GM21723 (cell line): ENCODE measurements around the gene MARVELD3.

ENCODE experiments used
- ATAC-seq: cut with Tn5 transposase; IDR thresholded peaks from one replicate; pipeline ENCODE4 v1.9.1; 2021; ENCODE audit warnings: mild to moderate bottlenecking, moderate library complexity; ENCODE audit not compliant: unreplicated experiment

The MARVELD3 gene

GRCh38 chr16:71618429-71618828 is 7.6 kb upstream of the MARVELD3 start:
- no peak for ATAC-seq

DNA sequence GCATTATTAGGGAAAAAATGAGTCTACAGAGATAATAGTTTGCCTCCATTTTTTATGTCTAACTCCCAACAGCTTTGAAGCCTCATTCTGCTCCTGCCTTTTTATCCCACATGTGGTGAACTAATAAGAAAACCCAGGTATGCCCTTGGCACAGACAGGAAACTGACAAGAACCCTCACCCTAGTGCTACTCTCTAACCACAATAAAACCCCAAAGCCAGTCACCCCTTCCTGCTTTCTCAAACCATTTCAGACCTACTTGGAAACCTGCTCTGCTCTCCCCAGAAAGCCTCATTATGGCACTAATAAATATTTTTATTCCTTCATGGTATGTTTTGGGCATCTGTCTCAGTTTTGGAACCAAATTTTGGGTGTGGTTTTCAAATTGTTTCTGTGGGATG is 3.9 kb upstream of the MARVELD3 start:
- ATAC-seq: no peak

DNA sequence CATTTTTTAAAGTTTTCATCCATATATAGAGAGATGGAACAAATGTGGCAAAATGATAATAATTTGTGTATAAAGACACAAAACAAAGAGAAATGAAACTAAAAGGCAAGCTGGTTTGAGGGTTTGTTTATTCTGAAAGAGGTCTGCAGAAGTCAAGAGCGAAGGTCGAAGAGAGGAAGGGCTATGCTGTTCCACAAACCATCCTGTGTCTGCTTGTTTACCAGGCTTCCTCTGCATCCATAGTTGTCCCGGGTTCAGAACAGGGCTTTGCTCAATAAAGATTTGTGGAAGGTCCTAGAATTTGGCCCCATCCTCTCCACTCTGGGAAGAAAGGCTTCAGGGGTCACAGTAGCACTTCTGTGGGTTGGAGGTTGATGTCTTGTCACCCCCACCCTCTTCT is 2.4 kb upstream of the MARVELD3 start:
- ATAC-seq: no peak

DNA sequence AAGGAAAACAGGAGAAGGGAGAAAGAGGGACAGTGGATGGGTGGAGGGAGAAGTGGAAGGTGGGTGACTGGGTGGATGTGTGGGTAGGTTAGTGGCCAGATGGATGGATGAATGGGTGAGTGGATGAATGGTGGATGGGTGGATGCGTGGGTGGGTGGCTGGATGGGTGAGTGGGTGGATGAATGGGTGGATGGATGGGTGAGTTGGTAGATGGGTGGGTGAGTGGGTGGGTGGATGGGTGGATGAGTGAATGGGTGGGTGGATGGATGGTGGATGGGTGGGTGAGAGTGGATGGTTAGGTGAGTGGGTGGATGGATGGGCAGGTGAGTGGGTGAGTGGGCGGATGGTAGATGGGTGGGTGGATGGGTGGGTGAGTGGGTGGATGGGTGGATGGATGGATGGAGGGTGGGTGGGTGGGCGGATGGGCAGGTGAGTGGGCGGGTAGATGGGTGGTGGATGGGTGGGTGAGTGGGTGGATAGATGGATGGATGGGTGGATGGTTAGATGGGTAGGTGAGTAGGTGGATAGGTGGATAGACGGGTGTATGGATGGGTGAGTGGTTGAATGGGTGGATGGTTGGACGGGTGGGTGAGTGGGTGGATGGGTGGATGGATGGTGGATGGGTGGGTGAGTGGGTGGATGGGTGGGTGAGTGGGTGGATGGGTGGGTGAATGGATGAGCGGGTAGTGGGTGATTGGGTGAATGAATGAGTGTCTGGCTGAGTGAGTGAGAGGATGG is 702 bp upstream of the MARVELD3 start:
- no peak for ATAC-seq

- ATAC-seq: no peak
Measured at GRCh38 chr16:71626858-71627213, 852 bp downstream of the MARVELD3 start.

DNA sequence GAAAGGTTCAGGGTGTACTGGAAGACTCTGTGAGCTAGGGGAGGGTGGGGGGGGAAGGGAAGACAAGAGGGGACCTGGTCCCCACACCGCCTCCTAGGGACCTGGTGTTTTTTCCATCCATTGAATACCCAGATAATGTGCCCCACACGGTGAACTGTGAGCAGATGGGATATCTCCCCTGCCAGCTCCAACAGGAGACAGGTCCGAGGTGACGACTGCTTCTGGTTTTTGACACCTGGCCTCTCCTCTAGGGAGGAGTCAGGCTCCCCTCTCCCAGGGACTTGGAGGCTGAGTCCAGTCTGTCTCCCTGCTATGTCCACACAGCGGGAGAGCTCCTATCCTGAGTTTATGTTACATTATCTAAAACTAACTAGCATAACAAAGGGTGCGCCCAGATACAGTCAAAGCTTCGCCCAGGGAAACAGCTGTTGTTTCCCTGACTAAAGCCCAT is 1.8 kb downstream of the MARVELD3 start:
- no peak for ATAC-seq

DNA sequence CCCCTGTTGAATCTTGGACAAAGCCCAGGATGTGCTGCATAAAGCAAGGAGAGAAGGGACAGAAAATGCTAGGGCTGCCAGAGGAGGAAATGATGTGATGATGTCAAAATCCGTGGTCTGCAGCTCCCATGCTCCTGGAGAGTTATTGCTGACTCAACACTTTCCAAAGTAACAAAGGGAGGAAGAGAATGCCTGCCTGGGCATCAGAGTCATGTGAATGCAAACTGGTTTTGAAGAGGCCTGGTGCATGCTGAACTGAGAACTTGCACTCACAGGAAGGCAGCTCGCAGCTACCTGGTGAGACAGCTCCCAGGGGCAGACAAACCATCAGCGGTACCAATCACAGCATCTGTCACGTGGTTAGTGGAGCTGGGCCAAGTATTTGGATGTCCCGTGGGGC is 2.8 kb downstream of the MARVELD3 start:
- ATAC-seq: no peak

GRCh38 chr16:71629278-71630016 is 3.5 kb downstream of the MARVELD3 start:
- ATAC-seq: no peak

GRCh38 chr16:71630808-71631207 is 4.8 kb downstream of the MARVELD3 start:
- ATAC-seq: no peak

DNA sequence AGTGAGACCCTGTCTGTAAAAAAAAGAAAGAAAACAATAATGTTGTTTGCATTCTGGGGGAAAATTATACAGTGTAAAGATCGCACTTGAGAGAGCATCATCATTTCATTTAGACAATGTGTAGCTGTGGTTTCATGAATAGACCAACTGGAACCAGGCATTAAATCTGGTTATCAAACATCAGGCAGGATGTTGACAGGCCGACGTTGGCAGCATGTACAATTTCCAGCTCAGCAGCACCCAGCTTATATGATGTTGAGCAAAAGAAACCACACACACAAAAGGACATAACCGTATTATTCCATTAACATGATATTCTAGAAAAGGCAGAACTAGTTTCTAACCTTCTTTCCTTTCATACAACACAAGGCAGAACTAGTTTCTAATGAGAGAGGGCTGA is 5.8 kb downstream of the MARVELD3 start:
- no peak for ATAC-seq

DNA sequence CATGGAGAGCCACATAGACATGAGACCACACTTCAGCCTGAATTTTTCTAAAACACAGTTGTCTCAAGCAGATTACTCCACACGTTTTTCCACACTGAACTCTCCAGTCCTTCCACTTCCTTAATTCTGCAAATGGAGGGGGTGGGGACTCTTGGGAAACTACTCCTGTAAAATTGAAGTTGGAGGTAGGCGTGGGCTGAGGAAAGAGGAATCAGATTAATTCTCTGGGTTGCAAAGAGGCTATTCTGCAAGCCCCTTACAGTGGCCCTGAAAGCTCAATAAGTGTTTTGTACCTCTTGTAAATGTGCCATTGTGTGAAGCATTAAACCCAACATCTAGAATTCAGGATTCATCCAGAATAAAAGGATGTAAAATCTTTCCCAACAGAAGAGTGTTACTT is 9.6 kb downstream of the MARVELD3 start:
- no peak for ATAC-seq

GRCh38 chr16:71637398-71637797 is 11.4 kb downstream of the MARVELD3 start:
- no peak for ATAC-seq

DNA sequence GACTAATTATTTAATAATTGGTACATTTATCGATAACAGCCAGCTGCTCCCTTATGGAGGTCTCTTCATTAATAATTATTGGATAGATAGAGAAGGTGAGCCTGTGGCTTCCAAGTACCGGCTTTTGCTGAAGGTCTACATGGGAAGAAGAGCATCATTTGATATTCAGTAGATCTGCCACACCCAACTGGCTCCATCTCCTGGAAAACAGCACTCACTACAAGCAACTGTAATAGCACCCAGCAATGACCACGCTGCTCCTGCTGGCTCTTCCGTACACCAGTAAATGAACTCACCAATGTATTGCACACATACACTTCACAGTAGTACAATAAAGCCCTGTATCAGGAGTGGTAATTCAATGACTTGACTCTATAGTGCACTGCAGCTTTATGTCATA is 19.5 kb downstream of the MARVELD3 start:
- no peak for ATAC-seq

GRCh38 chr16:71647391-71647790 is 21.4 kb downstream of the MARVELD3 start:
- ATAC-seq: no peak

DNA sequence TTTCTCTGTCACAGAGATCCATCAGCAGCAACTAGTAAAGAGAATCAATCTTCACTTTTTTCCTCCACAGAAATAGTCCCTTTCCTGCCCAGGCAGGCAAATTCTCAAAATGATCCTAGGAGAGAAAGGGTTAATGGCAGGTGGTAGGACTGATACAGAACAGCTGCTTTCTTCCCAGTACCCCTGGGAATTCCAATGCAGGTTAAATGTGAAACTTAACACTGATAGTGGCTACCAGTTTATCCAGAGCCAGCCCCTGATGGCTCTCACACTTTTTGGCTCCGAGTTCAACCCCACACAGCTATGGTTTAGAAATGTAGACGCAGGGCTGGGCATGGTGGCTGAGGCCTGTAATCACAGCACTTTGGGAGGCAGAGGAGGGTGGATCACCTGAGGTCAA is 22.2 kb downstream of the MARVELD3 start:
- ATAC-seq: no peak

GRCh38 chr16:71648921-71649320 is 22.9 kb downstream of the MARVELD3 start:
- no peak for ATAC-seq

- no peak for ATAC-seq
Measured at GRCh38 chr16:71649704-71650103, 23.7 kb downstream of the MARVELD3 start.

DNA sequence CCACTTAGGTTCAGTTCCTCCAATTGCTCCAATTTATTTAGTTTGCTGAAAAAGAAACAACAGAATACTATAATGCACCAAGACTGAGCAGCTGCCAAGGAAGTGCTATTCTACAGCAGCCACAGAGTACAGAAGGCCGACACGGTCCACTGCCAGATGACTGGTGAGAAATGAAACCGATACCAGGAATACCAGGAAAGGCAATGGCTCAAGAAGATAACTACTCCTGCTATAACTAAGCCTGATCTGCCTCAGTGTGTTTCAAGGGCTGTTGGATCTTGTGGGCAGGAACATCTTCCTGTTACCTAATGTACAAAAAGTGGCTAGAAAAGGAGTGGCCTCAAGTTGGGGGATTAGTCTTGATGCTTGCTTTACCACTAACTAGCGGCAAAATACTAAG is 32.8 kb downstream of the MARVELD3 start:
- no peak for ATAC-seq

- ATAC-seq: no peak
Measured at GRCh38 chr16:71659471-71659870, 33.5 kb downstream of the MARVELD3 start.

GRCh38 chr16:71666264-71666663 is 40.3 kb downstream of the MARVELD3 start:
- ATAC-seq: no peak

DNA sequence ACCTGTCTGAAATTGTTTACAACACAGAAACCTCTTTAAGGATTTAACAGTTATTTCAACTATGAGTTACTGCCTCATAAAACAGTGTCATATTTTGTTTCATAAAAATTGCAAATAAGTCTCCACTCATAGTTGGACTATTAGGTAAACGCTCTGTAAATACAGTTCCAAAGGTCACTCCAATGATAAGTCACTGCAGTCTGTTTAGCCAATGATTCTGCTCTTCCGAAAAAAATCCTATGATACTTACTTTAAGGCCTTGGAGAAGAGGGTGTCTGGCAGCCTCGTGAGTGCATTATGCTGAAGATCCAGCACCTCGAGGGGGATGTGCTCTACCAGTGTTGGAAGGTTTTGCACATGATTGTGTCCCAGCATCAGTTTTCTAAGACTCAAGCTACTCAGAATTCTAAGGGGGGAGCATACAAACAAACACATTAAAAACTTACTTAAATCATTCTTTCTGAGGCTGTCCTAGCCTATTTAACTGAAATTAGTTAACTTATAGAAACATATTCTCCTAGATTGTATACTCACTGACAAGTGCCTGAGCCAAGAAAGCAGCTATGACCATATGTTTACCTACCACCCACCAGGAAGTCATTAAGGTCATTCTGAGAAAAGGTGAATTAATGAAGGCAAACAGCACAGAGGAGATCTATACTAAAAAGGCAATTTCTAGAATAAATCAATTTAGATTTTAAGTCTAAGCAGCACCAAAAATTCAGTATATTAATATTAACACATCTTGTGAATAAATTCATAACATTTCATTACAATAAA is 41.1 kb downstream of the MARVELD3 start:
- ATAC-seq: no peak
